Germinal center (tissue), 1 donor: ENCODE results near the gene PGLYRP1.
A peak's percentile ranks its signal among the peaks of the same experiment; 100 is the strongest.

Experiments
- DNase-seq: peaks from one replicate; pipeline ENCODE4 v3.0.0; 2012; ENCODE audit warnings: mixed read lengths, low spot score

PGLYRP1 gene

DNA sequence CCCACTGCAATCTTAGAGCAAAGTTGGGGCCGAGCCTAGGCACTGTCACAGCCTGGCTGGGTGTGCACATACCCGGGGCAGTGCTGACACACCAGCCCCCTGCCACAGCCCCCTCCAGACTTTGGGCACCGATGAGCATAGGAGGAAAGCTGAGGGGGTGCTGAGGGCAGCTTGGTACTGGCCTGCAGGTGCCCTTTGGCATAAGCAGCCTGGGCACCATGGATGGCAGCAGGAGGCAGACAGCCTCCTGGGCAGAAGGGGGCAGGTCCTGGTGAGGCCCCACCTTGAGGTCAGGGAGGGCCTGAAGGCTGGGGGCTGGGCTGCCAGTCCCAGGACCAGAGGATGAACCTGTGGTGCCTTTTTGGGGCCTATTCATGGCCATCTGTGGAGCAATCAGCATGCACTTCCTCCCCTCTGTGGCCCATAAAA is 9.8 kb upstream of the PGLYRP1 start:
- DNase-seq, result no peak

DNA sequence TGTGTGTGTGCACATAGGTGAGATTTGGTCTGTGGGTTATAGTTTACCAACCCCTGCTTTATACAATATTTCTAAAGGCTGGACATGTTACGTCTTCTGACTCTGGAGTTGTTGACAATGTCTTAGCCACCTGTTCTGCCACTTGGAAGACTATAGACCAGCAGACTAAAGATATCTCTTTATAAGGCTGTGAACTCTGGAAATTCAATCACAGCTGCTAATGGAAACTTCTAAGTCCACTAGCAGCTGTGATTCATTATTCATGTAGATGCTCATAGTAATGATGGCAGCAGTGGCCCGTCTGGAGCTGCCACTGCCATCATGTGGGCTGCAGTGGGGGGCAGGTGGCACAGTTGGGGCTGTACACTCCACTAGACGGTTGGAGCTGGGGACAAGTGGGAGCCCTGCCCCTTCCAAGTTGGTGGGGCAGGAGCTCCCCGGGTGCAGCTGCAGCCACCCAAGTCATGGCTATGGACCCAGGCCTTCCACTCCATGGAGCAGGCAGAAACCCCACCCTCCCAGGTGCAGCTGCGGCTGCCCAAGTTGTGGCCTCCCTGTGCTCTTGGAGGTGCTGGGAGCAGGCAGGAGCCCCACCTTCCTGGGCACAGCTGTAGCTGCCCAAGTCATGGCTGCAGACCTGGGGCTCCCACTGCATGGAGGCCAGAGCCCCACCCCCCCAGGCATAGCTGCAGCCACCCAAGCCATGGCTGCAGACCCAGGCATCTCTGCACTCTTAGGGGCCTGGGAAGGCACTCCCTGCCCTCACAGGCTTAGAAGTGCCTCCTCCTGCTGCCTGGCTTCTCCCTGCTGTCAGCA is 9.1 kb upstream of the PGLYRP1 start:
- DNase-seq, result no peak

DNA sequence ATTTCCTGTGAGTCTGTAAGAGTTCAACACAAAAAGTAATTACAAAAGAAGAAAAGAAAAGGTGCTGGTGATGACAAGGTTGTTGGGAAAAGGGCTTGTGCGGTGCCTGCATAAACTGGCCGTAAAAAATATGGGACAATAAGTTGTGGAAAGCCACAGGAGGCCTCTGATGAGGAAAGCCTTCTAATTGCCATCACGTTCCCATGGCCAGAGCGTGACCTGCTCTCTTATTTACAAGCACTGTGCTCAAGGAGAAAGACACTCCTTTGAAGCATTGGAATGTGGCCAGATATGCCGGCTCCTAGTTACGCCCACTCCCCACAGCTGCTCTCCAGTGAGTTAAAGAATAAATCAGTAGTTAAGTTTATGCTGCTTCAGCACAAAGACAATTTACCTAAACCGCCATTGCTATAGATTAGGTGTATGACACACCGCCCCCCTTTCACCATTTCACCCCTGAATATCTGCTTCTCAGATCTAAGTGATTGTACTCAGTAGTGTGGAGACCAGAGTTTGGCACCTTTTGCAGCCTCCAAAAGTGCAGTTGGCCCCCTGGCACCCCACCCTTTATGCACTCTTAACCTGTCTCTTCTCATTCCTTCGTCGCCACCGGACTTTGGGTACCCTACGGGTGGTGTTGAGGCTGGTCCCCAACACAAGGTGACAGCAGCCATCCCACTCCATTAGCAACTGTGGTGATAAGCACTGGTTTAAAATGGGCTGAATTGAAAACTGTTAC is 8.1 kb upstream of the PGLYRP1 start:
- no peak for DNase-seq

DNA sequence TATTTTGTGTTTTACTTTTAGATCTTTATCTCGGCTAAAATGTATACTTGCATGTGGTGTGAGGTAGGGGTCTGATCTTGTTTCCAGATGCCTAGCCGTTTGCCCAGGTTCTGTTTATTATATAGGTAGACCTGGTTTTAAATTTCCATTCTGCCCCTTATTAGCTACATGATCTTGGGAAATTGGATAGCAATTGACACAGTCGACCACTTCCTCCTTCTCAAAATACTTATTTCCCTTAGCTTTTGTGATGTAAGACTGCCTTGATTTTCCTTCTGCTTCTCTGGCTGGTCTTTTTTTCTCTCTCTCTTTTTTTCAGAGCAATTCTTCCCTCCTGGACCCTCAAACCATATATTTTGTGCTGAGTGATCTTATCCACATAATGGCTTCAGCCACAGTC is 3.0 kb upstream of the PGLYRP1 start:
- no peak for DNase-seq

DNA sequence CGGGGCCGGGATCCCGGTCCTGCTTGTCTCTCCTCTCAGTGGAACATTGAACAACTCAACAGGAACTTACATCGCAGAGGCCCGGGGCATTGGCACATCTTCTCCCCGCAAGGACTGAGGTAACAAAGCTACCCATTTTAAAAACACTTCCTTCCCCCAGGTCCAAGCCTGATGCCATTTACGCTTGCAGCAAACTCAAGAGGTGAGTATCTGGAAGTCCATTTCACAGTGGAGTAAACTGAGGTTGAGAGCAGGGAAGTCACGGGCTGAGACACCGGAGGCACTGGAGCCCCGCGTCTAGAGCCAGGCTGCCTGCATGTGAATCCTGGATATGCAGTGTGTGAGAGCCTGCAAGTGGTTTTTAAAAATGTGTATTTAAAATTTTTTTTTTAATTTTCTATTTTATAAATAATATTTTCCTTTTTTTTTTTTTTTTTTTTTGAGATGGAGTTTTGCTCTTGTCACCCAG is 492 bp upstream of the PGLYRP1 start:
- no peak for DNase-seq

DNA sequence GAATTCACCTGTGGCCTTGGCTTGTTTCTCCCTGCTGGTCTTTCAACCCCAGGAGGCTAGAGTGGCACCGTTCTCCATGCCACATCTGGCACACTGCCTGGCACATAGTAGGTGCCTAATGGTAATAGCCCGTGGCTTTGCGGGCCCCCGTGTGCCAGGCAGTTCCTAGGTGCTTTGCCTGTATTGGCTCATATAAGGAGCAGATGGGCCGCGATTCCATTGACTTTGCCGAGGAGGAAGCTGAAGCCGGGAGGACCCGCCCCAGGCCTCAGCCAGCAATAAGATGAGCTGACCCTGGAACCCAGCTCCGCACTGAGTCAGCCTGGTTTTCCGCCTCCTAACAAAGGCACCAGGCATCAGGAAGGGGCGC is 807 bp downstream of the PGLYRP1 start:
- no peak for DNase-seq

DNA sequence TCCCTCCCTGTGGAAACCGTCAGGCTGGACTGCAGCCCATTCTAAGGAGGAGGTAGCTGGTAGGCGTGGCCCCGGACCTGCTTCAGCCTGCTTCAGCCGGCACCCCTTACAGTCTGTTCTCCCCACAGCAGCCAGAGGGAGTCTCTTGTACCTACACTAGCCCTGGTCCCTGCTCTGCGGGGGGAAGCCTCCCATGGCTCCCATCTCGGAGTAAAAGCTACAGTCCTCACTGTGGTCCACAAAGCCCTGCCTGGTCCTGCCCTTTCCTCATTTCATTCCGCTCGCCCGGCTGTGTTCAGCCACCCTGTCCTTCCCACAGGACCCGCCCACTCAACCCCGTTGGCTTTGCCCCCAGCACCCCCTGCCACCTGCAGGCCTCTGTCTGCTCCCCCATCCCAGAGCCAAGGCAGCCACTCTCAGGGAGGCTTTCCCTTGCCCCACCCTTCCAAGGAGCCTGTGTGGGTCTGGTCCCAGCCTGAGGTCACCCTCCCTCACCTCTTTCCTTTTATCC is 1.3 kb downstream of the PGLYRP1 start:
- no peak for DNase-seq

DNA sequence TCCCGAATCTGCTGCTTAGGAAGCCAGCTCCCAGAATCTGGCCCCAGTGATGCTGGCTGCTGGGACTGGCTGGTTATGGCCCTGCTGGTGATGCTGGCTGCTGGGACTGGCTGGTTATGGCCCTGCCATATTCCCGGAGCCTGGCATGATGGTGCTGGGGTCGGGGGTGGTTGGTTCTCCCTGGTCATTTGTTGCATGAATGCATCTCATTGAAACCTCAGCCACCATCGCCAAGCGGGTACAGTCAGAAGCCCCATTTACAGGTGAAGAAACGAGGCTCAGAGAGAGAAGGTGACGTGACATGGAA is 2.1 kb downstream of the PGLYRP1 start:
- no peak for DNase-seq

DNA sequence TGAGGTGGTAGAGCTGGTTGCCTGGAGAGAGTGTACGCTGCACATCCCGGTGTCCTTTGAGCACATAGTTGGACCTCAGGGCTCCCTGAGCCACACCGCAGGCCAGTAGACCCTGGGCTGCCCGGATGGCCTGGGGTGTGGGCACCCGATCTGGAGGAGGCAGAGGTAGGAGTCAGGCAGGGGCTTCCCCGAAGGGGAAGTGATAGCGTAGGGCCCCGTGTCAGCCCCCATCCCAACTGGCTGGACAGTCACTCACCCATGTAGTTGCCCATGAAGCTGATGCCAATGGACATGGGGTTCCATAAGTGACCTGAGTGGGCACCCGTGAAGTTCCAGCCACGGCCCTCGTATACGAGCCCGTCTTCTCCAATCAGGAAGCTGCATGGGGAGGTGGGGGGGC is 3.6 kb downstream of the PGLYRP1 start:
- no peak for DNase-seq

DNA sequence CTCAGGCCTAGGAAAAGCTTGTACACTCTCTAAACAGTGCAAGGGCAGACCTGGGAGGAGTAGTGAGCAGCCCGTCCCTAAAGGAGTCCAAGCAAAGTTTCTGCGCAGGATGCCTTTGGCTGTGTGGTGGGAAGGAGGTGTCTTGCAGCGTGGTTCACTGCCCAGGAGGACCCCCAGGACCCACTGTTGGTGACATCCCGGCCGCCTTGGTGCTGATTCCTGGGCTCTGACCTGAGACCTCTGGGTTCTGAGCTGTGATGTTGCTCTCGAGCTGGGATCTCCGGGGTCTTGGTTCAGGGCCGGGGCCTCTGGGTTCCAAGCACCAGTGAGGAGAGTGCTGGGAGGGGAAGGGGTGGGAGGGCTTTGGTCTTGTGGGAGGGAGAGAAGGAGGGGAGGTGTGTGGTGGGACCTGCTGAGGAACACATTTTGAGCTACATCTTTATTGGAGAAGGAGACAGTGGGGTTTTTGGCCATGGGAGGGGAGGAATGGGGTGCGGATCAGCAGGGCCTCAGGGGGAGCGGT is 4.1 kb downstream of the PGLYRP1 start:
- no peak for DNase-seq

DNA sequence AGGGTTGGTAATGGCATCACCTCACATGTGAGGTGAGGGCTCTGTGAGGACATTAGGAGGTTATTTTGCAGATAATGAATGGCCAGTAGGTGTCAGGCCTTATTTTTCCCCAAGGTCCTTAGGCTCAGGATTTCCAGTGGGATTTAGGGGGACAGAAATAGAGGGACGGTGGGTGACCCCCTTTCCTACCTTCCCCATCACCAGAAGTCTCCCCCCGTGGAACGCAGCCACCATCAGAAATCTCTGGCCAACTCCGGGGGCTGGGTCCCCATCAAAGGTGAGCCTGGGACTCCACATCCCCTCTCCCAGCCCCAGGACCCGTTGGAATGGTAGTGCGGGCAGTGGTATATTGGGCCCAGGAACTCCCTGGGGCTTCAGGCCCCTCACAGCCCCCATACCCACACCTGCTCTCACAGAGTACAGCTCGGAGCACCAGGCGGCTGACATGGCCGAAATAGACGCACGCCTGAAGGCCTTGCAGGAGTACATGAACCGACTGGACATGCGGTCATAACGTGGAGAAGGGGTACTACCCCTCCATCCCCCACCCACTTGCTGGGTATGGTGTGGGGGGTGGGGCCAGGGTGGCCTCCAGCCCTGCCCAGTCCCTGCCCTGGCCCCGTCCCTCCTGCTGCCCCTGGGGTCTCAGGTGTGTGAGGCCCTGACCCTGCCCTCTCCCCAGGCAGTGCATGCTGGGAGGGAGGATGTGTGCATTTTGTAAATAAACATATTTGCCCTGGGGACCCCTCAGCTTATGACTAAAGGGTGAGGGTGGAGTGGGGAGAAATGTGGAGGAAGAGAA is 4.8 kb downstream of the PGLYRP1 start:
- no peak for DNase-seq

DNA sequence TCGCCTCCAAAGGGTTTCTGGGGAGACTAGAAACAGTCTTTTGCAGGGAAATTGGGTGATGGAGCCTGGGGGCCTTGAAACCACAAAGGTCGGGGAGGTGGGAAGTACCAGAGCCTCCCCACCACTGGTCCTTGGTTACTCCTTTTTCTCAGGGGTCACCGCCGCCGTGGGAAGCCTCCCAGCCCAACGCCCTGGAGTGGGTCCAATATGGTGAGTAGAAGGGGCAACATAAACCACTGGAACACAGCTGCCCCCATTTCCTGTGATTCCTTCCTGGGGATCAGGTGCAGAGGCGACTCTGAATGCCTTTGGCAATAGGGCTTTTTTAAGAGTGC is 5.8 kb downstream of the PGLYRP1 start:
- no peak for DNase-seq

DNA sequence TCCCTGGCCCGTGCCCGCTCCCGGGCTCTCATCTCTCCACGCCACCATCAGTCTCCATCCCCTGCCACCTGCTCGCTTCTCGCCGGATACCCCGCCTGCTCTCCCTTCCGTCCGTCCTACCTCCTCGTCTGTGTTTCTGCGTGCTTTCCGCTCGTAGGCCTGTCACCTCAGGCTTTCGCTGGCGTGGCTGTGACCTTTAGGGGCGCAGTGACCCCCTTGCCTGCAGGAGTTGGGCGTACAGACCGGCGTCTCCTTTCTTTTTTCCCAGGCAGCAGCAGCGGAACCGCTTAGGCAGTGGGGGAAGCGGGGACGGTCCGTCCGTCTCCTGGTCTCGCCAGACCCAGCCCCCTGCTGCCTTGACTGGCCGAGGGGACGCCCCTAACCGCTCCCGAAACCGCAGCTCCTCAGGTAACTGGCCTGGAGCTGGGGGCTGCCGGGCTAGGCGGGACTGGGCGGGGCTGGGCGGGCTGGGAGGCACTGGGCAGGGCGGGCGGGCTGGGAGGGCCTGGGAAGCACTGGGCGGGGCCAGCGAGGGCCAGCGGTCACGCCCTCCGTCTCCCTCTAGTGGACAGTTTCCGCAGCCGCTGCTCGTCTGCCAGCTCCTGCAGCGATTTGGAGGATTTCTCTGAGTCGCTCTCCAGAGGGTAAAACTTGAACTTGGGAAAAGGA is 6.3 kb downstream of the PGLYRP1 start:
- peak; percentile 87 for DNase-seq

DNA sequence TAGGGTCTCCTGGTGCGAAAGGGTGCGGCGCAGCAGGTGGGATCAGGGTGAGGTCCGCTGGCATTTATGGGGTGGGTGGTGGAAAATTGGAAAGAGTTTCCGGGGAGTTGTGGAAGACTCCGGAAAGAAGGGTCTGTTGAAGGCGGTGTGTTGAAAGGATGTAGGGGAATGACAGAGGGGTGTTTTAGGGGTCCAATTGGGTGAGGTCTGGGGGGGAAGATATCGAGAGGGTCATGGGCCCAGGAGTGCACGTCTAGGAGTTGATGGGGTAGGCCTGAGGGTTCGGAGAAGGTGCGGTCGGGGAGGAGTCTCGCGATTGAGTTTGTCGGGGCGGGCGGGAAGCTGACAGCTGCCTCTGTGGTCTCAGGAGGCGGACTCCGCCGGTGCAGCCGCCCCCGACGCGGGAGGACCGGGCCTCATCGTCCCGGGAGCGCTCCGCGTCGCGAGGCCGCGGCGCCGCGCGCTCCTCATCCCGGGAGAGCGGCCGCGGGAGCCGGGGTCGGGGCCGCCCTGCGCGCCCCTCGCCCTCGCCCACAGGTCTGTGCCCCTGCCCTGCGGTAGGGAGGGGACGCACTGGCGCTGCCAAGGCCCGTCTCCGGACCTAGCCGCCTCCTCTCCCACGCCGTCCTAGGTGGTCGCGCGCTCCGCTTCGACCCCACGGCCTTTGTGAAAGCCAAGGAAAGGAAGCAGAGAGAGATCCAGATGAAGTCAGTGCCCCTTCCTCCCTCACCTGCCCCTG is 7.0 kb downstream of the PGLYRP1 start:
- peak; percentile 31 for DNase-seq

DNA sequence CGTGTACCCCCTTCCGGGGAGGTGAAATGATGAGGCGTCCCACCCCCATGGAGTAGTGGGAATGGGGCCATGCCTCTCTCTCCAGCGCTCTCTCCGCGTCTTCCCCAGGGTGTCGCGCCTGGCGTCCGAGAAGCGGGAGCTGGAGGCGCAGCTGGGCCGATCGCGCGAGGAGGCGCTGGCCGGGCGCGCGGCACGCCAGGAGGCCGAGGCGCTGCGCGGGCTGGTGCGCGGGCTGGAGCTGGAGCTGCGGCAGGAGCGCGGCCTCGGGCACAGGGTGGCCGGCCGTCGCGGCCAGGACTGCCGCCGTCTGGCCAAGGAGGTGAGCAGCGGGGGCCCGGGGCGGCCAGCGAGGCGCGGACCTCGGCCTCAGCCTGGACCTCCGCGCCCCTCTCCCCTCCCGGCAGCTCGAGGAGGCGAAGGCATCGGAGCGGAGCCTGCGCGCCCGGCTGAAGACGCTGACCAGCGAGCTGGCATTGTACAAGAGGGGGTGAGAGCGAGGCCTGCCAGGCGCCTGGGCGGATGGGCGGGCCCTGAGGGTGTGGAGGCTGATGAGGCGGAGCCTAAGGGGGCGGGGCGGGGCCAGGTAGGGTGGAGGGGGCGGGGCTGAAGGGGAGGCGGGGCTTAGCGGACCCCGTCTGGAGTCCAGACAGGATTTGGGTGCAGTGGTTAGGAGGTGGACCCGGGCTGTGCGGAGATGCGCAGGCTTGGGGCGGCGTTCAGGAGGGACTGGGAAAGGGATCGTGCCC is 7.7 kb downstream of the PGLYRP1 start:
- peak; percentile 81 for DNase-seq

DNA sequence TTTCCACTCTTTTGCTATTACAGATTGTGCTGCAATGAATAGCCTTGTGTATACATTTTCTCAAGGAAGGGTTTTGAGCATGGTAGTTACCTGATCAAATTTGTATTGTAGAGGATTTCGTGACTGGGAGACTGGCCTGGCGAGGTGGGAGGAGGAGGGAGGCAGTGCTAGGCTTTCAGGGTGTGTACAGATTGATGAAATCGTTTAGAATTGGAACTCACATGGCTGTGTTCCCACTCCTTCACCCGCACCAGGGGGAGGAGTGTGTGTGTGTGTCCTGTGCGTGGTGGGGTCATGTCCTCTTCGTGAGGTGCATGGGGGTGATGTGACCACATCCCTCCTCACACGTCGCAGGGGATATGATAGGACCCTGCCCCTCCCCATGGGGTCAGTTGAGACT is 8.3 kb downstream of the PGLYRP1 start:
- DNase-seq, result no peak

DNA sequence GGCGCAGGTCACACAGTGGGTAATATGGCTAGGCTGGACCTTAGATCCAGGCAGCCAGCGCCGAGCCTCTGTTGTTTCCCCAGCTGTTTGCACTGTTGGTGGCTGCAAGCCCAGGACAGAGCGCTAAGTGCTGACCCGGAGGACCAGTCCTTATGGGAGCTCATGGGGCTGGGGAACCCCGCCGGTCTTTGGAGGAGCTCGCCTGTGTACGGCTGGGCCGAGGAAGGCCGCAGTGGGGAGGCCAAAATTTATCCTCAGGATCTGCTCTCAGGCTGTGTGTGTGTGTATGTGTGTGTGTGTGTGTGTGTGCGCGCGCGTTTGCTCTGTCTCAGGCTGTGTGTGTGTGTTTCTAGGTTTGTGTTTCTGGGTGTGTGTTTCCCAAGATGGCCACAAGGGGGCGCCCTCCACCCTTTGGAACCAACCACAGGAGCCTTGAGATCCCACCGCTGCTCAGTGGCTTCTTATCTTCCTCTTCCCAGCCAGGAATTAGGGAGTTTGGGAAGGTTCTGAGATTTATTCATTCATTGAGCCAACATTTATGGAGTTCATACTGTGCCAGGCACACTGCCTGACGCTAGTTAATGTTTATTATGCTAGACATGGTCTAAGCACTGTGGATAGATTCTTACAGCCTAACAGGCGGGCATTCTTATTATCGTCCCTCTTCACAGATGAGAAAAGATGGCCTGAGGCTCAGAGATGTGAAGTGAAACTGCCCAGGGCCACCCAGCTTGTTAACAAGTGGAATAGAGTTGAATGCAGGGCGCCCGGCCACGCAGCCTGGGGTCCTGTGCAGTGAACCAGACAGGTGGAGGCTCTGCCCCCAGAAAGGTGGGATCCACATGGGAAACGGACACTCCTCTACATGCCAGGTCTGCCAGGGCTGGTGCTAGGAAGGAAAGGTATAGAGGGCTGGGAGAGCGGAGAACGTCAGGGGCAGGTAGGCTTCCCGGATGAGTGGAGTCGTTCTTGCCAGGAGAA is 13.0 kb downstream of the PGLYRP1 start:
- peak; percentile 67 for DNase-seq

DNA sequence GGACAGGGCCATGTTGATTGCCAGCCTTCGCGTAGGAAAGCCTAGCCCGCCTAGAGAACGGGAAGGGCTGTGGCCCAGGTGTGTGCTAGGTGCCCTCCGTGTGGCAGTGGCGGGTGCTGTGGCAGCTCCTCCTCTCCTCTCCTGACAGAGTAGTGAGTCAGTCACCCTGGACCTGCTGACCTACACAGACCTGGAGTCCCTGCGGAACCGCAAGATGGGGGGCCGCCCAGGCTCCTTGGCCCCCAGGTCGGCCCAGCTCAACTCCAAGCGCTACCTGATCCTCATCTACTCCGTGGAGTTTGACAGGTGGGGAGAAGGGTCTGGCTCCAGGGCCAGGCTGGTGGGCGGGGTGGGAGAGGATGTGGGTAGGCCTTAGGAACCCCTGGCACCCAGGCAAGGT is 16.4 kb downstream of the PGLYRP1 start:
- no peak for DNase-seq

DNA sequence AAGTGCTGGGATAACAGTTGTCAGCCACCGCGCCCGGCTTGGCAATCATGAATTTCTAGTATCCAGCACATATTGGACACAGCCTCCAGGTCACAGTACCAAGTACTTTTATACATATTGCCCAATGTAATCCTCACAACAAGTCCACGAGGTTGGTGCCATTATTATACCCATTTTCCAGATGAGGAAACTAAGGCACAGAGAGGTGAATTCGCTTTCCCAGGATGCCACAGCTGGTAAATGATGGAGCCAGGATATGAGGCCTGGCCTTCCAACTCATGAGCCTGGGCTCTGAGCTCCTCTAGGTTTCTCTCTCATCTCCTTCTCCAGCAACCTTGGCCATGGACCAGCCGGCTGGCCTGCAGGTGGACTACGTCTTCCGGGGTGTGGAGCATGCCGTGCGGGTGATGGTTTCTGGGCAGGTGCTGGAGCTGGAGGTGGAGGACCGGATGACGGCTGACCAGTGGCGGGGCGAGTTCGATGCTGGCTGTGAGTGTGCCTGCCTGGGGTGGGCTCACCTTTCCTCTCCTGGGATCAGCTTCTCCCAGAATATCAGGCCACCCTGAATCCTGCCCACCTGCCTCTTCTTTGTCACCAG is 20.1 kb downstream of the PGLYRP1 start:
- no peak for DNase-seq
